HCT116 (cell line): ENCODE measurements around the gene TUBA8. TPM values are rescaled to one million over a fixed set of nuclear protein-coding genes. Genes with fewer than 3 reads are reported as not detected.

Source experiments
- ATAC-seq: fragments of 200-7000 bp; cut with Tn5 transposase; 2 replicates; pipeline ENCODE4 v1.9.1; 2020; ENCODE audit warnings: mild to moderate bottlenecking, moderate library complexity
- BruUV-seq: library from RNA; stranded (reverse); fragments of 400-500 nt; replicated peaks from 2 replicates; lab custom pipeline; 2021; lab: Mats Ljungman, UMichigan
- CTCF ChIA-PET: fragments of 300-600 bp; sonication (Branson Sonifier 250); formaldehyde crosslinking; loops from one replicate; lab custom pipeline; 2021; ENCODE audit warnings: antibody characterized with exemption; lab: Charles Lee
- POLR2A ChIA-PET: fragments of 300-600, 350-600 bp; sonication (Branson Sonifier 250); formaldehyde crosslinking; loops from one replicate; lab custom pipeline; 2021; ENCODE audit warnings: antibody characterized with exemption; lab: Charles Lee
- RAD21 ChIA-PET, 2 experiments: fragments of 300-600 bp; sonication (Branson Sonifier 250); formaldehyde crosslinking; loops; one replicate each; lab custom pipeline; 2023; ENCODE audit warnings: low total read pairs in 2 of 2; ENCODE audit not compliant: uncharacterized antibody in 2 of 2, unreplicated experiment in 2 of 2, low non-redundant PET in 1 of 2; lab: Charles Lee
- DNase-seq: peaks from one replicate; pipeline ENCODE4 v3.0.0-alpha.2; 2010; ENCODE audit warnings: low read depth, low spot score
- H2AFZ ChIP-seq: fragments of 200-600 bp; shearing (Covaris generic), sonication (generic); 2 replicates; pipeline ENCODE4 v1.6.1; 2017; ENCODE audit warnings: low read depth, mixed run types, mixed read lengths, antibody characterized with exemption, low read length; ENCODE audit not compliant: poor library complexity, severe bottlenecking
- H3K27ac ChIP-seq: 2 replicates; pipeline ENCODE4 v1.5.1; 2012; ENCODE audit warnings: low read depth, low read length
- H3K27me3 ChIP-seq: fragments of 200-600 bp; sonication (generic); 2 replicates; pipeline ENCODE4 v1.6.1; 2016; ENCODE audit warnings: mixed run types, low read length, mixed read lengths; ENCODE audit not compliant: insufficient read depth
- H3K36me3 ChIP-seq, 2 experiments: fragments of 200-500 bp in 1 of 2; fragments of 200-600 bp in 1 of 2; sonication (Bioruptor generic) in 1 of 2; sonication (generic) in 1 of 2; 2 replicates each; pipeline versions ENCODE4 v1.5.1 to v1.6.1; 2014 to 2016; ENCODE audit warnings: low read length in 2 of 2, inconsistent platforms in 1 of 2, mixed read lengths in 1 of 2, mixed run types in 1 of 2; ENCODE audit not compliant: insufficient read depth in 2 of 2, control insufficient read depth in 1 of 2
- H3K4me1 ChIP-seq, 2 experiments: fragments of 200-600 bp in 1 of 2; sonication (generic) in 1 of 2; 2 replicates each; pipeline versions ENCODE4 v1.5.1 to v1.6.1; 2012 to 2017; ENCODE audit warnings: low read length in 2 of 2, inconsistent platforms in 1 of 2, mild to moderate bottlenecking in 1 of 2, mixed read lengths in 1 of 2, mixed run types in 1 of 2, moderate library complexity in 1 of 2; ENCODE audit not compliant: insufficient read depth in 2 of 2, control insufficient read depth in 1 of 2
- H3K4me2 ChIP-seq: fragments of 200-600 bp; sonication (generic); 2 replicates; pipeline ENCODE4 v1.6.1; 2017; ENCODE audit warnings: mixed run types, low read length, mixed read lengths
- H3K4me3 ChIP-seq, 2 experiments: fragments of 200-600 bp in 1 of 2; sonication (generic) in 1 of 2; replicated peaks in 1 of 2; 2 replicates each; pipeline ENCODE4 v1.5.1; 2011 to 2016; ENCODE audit warnings: low read length in 2 of 2, control low read depth in 1 of 2, low read depth in 1 of 2, mild to moderate bottlenecking in 1 of 2, mixed read lengths in 1 of 2, mixed run types in 1 of 2
- H3K79me2 ChIP-seq: fragments of 200-600 bp; sonication (generic); 2 replicates; pipeline ENCODE4 v1.6.1; 2017; ENCODE audit warnings: mild to moderate bottlenecking, mixed run types, low read length, moderate library complexity, mixed read lengths; ENCODE audit not compliant: insufficient read depth
- H3K9ac ChIP-seq: fragments of 200-600 bp; sonication (generic); 2 replicates; pipeline ENCODE4 v1.6.1; 2016; ENCODE audit warnings: low read length, mixed read lengths
- H3K9me2 ChIP-seq: fragments of 200-600 bp; sonication (generic), shearing (Covaris generic); 2 replicates; pipeline ENCODE4 v1.6.1; 2017; ENCODE audit warnings: mixed run types, mild to moderate bottlenecking, moderate library complexity; ENCODE audit not compliant: insufficient read depth
- H3K9me3 ChIP-seq, 2 experiments: fragments of 200-500 bp in 1 of 2; fragments of 200-600 bp in 1 of 2; sonication (Bioruptor generic) in 1 of 2; sonication (generic) in 1 of 2; 2 replicates each; pipeline ENCODE4 v1.6.1; 2014 to 2017; ENCODE audit warnings: low read length in 2 of 2, mixed read lengths in 2 of 2, inconsistent platforms in 1 of 2, low read depth in 1 of 2, mild to moderate bottlenecking in 1 of 2, mixed run types in 1 of 2, moderate library complexity in 1 of 2; ENCODE audit not compliant: control insufficient read depth in 1 of 2, insufficient read depth in 1 of 2
- H4K20me1 ChIP-seq: fragments of 200-600 bp; sonication (generic), shearing (Covaris generic); 2 replicates; pipeline ENCODE4 v1.6.1; 2017; ENCODE audit warnings: mixed run types, mild to moderate bottlenecking, moderate library complexity; ENCODE audit not compliant: insufficient read depth
- CBX3 ChIP-seq: IDR thresholded peaks from 2 replicates; pipeline ENCODE4 v1.6.1; 2012; ENCODE audit warnings: low read depth
- CEBPB ChIP-seq: IDR thresholded peaks from 2 replicates; pipeline ENCODE4 v1.6.1; 2012; ENCODE audit warnings: low read depth
- EZH2 ChIP-seq: fragments of 200-600 bp; sonication (generic); IDR thresholded peaks from 2 replicates; pipeline ENCODE4 v1.6.1; 2017; ENCODE audit warnings: antibody characterized with exemption, mixed run types
- EZH2phosphoT487 ChIP-seq: fragments of 200-600 bp; IDR thresholded peaks from 2 replicates; pipeline ENCODE4 v1.6.1; 2018; ENCODE audit warnings: antibody characterized with exemption, borderline replicate concordance
- FOSL1 ChIP-seq: IDR thresholded peaks from 2 replicates; pipeline ENCODE4 v1.6.1; 2012; ENCODE audit warnings: low read depth
- JUND ChIP-seq: IDR thresholded peaks from 2 replicates; pipeline ENCODE4 v1.6.1; 2012
- POLR2A ChIP-seq: IDR thresholded peaks from 2 replicates; pipeline ENCODE4 v1.7.0; 2011; ENCODE audit warnings: borderline replicate concordance; ENCODE audit not compliant: insufficient read depth, insufficient read length; ENCODE audit errors: extremely low read depth
- POLR2AphosphoS5 ChIP-seq: IDR thresholded peaks from 2 replicates; pipeline ENCODE4 v1.6.1; 2011; ENCODE audit warnings: mild to moderate bottlenecking, low read depth, low read length, moderate library complexity
- RAD21 ChIP-seq: IDR thresholded peaks from 2 replicates; pipeline ENCODE4 v1.6.1; 2012; ENCODE audit warnings: low read depth, mild to moderate bottlenecking
- SIN3A ChIP-seq: IDR thresholded peaks from 2 replicates; pipeline ENCODE4 v1.6.1; 2012; ENCODE audit warnings: low read depth
- SP1 ChIP-seq: IDR thresholded peaks from 2 replicates; pipeline ENCODE4 v1.6.1; 2012; ENCODE audit warnings: low read depth
- SRF ChIP-seq: IDR thresholded peaks from 2 replicates; pipeline ENCODE4 v1.6.1; 2012; ENCODE audit warnings: low read depth
- TCF7L2 ChIP-seq: IDR thresholded peaks from 2 replicates; pipeline ENCODE4 v1.7.0; 2011; ENCODE audit warnings: borderline replicate concordance, inconsistent platforms; ENCODE audit not compliant: insufficient read depth, insufficient read length; ENCODE audit errors: extremely low read depth
- YY1 ChIP-seq: IDR thresholded peaks from 2 replicates; pipeline ENCODE4 v1.6.1; 2011; ENCODE audit warnings: low read length, low read depth, moderate library complexity, mild to moderate bottlenecking; ENCODE audit not compliant: insufficient replicate concordance; ENCODE audit errors: extremely low read depth
- ZFX ChIP-seq: fragments of 450-650 bp; IDR thresholded peaks from 2 replicates; pipeline ENCODE4 v1.6.1; 2017
- ZNF274 ChIP-seq: fragments of 200-500 bp; sonication (Bioruptor generic); IDR thresholded peaks from 2 replicates; pipeline ENCODE4 v1.6.1; 2014; ENCODE audit warnings: mild to moderate bottlenecking, low read depth, low read length, inconsistent platforms
- intact Hi-C: fragments of 100-400 bp; cut with micrococcal nuclease; formaldehyde crosslinking; loops from 2 replicates; pipeline ENCODE4 v1.10.0; 2022
- total RNA-seq: library from RNA; stranded (reverse); gene quantifications from one replicate; pipeline ENCODE4 v1.2.1, GENCODE V29; 2021; ENCODE audit not compliant: unreplicated experiment
- TF ChIP-seq, protein P1 (sequence below): IDR thresholded peaks from 2 replicates; pipeline ENCODE4 v1.6.1; 2012; ENCODE audit warnings: low read depth
- TF ChIP-seq, protein P2 (sequence below), 3 experiments: fragments of 200-600 bp in 1 of 3; sonication (generic) in 1 of 3; IDR thresholded peaks in 2 of 3; conservative IDR thresholded peaks in 1 of 3; 2 replicates each; pipeline ENCODE4 v1.5.1; 2012 to 2017; ENCODE audit warnings: low read depth in 2 of 3, low read length in 2 of 3, antibody characterized with exemption in 1 of 3, borderline replicate concordance in 1 of 3, control low read depth in 1 of 3, mild to moderate bottlenecking in 1 of 3, mixed read lengths in 1 of 3, mixed run types in 1 of 3, moderate library complexity in 1 of 3; ENCODE audit not compliant: insufficient read depth in 1 of 3
- TF ChIP-seq, protein P3 (sequence below): IDR thresholded peaks from 2 replicates; pipeline ENCODE4 v1.6.1; 2011; ENCODE audit warnings: mild to moderate bottlenecking, low read length, moderate library complexity; ENCODE audit not compliant: insufficient replicate concordance; ENCODE audit errors: extremely low read depth
- TF ChIP-seq, protein P4 (sequence below): IDR thresholded peaks from 2 replicates; pipeline ENCODE4 v1.6.1; 2012

The TUBA8 gene
- total RNA-seq, 1 experiment from 2014 or later, result 2.3 TPM

DNA sequence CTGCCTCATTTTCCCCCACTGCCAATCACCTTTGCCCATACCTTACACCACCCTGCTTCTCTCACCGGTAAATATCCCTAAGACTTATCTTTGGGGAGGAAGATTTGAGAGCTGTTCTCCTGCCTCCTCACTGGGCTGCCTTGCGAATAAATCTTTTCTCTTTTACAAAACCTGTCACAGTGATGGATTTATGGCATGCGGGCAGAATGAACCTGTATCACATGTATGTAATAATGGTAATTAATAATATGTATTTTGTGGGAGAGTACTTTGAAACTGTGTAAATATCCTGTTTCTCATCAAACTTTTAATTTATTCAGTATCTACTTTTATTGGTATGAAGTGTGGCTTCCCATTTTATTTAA is 35.8 kb downstream of the TUBA8 start:
- no TSS peak for BruUV-seq
- Histone ChIP-seq H3K36me3 (no peaks in the 10 kb centered on the region), H3K79me2 (no peaks in the 10 kb centered on the region), H3K4me3 (no peak overlapping the region), H4K20me1 (no peaks in the 10 kb centered on the region; the same call in 1 of the 2 replicates), H3K27me3 (no peaks in the 10 kb centered on the region), H3K9me3 (no peaks in the 10 kb centered on the region), H3K4me1 (peaks cover 7 to 11% of the 10 kb centered on the region in 2 experiments; a peak in 3 of 4 replicates), H2AFZ (no peak overlapping the region), H3K4me2 (no peak overlapping the region), H3K9me2 (no peaks in the 10 kb centered on the region), H3K9ac (no peak overlapping the region), H3K27ac (no peak overlapping the region)
- DNase-seq (no peak), ATAC-seq (no peak)
- POLR2A ChIA-PET, result no interaction called here
- intact Hi-C loops, result no loop called here
- TF ChIP-seq, protein P1, sequence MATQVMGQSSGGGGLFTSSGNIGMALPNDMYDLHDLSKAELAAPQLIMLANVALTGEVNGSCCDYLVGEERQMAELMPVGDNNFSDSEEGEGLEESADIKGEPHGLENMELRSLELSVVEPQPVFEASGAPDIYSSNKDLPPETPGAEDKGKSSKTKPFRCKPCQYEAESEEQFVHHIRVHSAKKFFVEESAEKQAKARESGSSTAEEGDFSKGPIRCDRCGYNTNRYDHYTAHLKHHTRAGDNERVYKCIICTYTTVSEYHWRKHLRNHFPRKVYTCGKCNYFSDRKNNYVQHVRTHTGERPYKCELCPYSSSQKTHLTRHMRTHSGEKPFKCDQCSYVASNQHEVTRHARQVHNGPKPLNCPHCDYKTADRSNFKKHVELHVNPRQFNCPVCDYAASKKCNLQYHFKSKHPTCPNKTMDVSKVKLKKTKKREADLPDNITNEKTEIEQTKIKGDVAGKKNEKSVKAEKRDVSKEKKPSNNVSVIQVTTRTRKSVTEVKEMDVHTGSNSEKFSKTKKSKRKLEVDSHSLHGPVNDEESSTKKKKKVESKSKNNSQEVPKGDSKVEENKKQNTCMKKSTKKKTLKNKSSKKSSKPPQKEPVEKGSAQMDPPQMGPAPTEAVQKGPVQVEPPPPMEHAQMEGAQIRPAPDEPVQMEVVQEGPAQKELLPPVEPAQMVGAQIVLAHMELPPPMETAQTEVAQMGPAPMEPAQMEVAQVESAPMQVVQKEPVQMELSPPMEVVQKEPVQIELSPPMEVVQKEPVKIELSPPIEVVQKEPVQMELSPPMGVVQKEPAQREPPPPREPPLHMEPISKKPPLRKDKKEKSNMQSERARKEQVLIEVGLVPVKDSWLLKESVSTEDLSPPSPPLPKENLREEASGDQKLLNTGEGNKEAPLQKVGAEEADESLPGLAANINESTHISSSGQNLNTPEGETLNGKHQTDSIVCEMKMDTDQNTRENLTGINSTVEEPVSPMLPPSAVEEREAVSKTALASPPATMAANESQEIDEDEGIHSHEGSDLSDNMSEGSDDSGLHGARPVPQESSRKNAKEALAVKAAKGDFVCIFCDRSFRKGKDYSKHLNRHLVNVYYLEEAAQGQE, result no peak
- TF ChIP-seq CBX3 (no peak), FOSL1 (no peak), EZH2phosphoT487 (no peak), EZH2 (no peak), POLR2AphosphoS5 (no peak), ZFX (no peak), SIN3A (no peak), RAD21 (no peak), SRF (no peak), ZNF274 (no peak), SP1 (no peak), YY1 (no peak), JUND (no peak), POLR2A (no peak), CEBPB (no peak), TCF7L2 (no peak)
- TF ChIP-seq, protein P2, sequence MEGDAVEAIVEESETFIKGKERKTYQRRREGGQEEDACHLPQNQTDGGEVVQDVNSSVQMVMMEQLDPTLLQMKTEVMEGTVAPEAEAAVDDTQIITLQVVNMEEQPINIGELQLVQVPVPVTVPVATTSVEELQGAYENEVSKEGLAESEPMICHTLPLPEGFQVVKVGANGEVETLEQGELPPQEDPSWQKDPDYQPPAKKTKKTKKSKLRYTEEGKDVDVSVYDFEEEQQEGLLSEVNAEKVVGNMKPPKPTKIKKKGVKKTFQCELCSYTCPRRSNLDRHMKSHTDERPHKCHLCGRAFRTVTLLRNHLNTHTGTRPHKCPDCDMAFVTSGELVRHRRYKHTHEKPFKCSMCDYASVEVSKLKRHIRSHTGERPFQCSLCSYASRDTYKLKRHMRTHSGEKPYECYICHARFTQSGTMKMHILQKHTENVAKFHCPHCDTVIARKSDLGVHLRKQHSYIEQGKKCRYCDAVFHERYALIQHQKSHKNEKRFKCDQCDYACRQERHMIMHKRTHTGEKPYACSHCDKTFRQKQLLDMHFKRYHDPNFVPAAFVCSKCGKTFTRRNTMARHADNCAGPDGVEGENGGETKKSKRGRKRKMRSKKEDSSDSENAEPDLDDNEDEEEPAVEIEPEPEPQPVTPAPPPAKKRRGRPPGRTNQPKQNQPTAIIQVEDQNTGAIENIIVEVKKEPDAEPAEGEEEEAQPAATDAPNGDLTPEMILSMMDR (IDR thresholded peaks at IDR 0.05 in 2 of 3, conservative IDR thresholded peaks at IDR 0.05 in 1 of 3; ENCODE audit: borderline replicate concordance in 1 of 3, insufficient read depth in 1 of 3, low read depth in 2 of 3, low read length in 2 of 3), result no peak
- TF ChIP-seq, protein P3, sequence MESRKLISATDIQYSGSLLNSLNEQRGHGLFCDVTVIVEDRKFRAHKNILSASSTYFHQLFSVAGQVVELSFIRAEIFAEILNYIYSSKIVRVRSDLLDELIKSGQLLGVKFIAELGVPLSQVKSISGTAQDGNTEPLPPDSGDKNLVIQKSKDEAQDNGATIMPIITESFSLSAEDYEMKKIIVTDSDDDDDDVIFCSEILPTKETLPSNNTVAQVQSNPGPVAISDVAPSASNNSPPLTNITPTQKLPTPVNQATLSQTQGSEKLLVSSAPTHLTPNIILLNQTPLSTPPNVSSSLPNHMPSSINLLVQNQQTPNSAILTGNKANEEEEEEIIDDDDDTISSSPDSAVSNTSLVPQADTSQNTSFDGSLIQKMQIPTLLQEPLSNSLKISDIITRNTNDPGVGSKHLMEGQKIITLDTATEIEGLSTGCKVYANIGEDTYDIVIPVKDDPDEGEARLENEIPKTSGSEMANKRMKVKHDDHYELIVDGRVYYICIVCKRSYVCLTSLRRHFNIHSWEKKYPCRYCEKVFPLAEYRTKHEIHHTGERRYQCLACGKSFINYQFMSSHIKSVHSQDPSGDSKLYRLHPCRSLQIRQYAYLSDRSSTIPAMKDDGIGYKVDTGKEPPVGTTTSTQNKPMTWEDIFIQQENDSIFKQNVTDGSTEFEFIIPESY, result no peak
- TF ChIP-seq, protein P4, sequence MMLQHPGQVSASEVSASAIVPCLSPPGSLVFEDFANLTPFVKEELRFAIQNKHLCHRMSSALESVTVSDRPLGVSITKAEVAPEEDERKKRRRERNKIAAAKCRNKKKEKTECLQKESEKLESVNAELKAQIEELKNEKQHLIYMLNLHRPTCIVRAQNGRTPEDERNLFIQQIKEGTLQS, result no peak
- RAD21 ChIA-PET, result no interaction called here
- CTCF ChIA-PET, result no interaction called here
